ENCODE measurements around the gene ABCC4.

Gene ABCC4

GRCh38 chr13:95258098-95258497 lies 43.2 kb downstream of the ABCC4 start:
- no peak for DNase-seq (ENCODE audit: low read depth)

GRCh38 chr13:95256091-95256490 lies 45.2 kb downstream of the ABCC4 start:
- DNase-seq (ENCODE audit: low read depth) = no peak

DNA sequence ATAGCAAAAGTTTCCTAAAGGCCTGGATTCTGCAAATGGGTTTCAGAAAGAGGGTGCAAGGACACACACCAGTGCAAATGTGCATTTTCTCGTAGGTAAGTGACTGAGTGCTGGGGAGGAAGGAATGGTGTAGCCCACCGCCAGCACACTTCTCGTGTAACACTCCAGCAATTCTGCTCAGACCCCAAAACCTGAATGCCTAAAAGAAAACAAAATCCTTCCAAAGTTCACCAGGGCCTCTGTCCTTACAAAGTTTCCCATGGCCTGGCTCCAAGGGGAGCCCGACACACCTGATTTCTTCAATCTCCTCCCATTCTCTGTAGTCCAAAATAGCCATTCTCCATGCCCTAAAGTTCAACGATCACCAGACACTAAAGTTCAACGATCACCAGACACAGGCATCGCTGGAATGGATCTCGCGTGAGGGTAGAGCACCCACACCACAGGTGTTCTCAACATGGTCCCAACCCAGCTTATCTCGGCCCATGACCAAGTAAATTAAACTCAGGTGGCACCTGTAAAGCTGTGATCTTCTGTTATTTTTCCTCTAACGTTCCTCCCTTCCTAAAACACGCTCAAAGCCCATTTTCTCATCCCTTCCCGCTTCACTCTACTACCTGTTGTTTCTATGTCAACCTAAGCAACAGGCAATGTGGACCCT lies 46.0 kb downstream of the ABCC4 start:
- no peak for DNase-seq (ENCODE audit: low read depth)

GRCh38 chr13:95254339-95254738 lies 46.9 kb downstream of the ABCC4 start:
- DNase-seq (ENCODE audit: low read depth) = no peak

GRCh38 chr13:95253033-95253432 lies 48.2 kb downstream of the ABCC4 start:
- DNase-seq (ENCODE audit: low read depth) = no peak

DNA sequence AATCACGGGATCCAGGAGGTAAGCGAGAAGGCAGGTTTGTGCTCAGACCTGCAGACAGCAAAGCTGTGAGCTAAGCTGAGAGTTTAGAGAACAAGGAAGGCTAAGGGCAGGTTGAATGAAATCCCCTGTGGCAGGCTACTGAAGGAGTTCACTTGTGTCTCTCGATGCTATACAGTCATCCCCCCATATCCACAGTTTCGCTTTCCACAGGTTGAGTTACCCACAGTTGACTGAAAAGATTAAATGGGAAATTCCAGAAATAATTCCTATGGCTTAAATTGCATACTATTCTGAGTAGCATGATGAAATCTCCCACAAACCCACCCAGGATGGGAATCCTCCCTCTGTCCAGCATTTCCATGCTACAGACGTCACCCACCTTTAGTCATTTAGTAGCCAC lies 49.6 kb downstream of the ABCC4 start:
- DNase-seq (ENCODE audit: low read depth) = no peak

GRCh38 chr13:95250961-95251360 lies 50.3 kb downstream of the ABCC4 start:
- DNase-seq (ENCODE audit: low read depth) = no peak

DNA sequence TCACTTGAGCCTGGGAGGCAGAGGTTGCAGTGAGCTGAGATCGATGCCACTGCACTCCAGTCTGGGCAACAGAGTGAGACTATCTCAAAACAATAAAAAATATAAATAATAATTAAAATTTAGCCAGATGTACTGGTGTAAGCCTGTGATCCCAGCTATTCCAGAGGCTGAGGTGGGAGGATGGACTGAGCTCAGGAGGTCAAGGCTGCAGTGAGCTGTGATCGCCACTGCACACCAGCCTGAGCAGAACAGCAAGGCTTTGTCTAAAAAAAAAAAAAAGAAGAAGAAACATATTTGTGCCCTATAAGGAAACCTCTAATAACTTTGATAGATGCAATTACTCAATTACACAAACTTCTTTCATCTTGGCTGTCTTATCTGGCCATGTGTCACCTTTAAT lies 52.3 kb downstream of the ABCC4 start:
- no peak for DNase-seq (ENCODE audit: low read depth)

- no peak for DNase-seq (ENCODE audit: low read depth)
These were observed 53.4 kb downstream of the ABCC4 start for GRCh38 chr13:95247852-95248251.

GRCh38 chr13:95247171-95247570 lies 54.1 kb downstream of the ABCC4 start:
- DNase-seq (ENCODE audit: low read depth) = no peak

DNA sequence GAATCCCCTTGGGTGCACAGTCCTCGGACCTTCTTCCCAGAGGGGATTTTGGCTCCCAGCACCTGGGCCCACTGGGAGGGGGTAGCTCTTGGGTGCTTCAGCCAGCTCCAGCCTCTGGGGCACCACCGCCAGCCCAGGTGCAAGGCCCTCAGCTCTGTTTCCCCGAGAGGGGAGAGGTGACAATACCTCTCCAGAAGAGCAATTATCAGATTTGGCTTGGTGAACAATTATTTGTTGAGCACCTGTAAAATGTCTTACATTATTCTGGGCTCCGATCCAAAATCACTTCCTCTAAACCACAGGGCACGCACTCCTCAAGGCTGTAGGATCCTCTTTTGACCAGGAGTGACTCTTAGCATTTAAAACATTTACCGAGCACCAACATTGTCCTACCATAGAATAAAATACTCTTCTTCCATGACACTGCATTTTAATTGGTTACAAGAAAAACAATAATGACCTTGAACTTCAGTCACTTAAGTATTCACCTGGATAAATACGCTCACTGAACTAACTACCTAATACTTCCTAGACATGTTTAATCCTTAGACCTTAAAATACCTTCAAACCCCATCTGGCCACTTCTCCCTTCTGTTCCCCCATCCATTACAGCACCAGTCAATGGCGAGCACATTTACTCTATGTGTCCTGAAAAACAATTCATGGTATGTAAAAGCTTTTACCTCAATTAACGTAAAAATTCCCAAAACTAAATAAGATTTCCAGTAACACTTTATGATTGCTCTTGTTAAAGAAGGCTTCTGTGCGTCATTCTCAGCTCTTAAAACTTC lies 54.8 kb downstream of the ABCC4 start:
- no peak for DNase-seq (ENCODE audit: low read depth)

GRCh38 chr13:95245071-95245470 lies 56.2 kb downstream of the ABCC4 start:
- DNase-seq (ENCODE audit: low read depth) = no peak

- DNase-seq (ENCODE audit: low read depth) = no peak
These were observed 58.0 kb downstream of the ABCC4 start for GRCh38 chr13:95243207-95243606.

- DNase-seq (ENCODE audit: low read depth) = no peak
These were observed 59.9 kb downstream of the ABCC4 start for GRCh38 chr13:95241321-95241720.

DNA sequence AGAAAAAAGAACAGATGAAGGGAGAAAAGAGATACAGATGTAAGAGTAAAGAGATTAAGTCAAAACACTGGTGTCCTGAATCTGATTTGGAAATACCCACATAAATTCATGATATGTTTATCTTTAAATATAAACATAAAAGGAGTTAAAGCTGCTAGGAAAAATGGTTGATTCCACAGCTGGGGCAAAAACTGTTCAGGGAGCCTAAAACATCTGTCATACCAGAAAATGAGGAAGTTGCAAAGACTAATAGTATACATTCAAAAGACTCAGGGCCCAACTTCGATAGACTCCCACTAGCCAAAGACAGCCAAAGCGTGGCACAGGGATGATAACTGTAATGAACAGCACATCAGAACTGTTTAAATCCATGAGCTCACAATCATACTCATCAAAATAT lies 62.0 kb downstream of the ABCC4 start:
- DNase-seq (ENCODE audit: low read depth) = no peak

DNA sequence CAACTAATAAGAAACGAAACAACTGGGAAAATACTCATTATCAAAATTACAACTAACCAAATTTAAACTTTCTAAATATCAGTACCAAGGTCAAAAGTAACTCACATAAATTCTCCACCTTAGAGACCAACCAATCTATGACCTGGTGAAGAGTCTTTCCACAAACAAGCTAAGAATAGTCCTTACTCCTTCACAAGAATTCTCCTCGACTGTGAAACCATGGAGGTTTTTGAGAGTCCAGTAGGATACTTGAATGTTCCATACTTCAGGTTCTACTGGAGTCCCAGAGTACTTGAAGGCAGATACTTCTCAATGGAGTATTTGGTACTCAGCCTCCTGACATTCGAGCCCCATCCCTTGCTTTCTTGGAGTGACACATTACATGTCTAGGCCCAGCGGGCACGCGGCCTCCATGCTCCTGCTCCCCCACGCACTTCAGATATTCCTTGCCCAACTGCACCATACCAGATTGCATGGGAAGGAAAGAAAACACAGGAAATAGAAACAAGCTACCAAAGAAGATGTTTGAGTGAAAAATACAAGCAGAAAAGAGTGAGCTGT lies 63.9 kb downstream of the ABCC4 start:
- DNase-seq (ENCODE audit: low read depth) = no peak

- no peak for DNase-seq (ENCODE audit: low read depth)
These were observed 64.5 kb downstream of the ABCC4 start for GRCh38 chr13:95236774-95237173.

DNA sequence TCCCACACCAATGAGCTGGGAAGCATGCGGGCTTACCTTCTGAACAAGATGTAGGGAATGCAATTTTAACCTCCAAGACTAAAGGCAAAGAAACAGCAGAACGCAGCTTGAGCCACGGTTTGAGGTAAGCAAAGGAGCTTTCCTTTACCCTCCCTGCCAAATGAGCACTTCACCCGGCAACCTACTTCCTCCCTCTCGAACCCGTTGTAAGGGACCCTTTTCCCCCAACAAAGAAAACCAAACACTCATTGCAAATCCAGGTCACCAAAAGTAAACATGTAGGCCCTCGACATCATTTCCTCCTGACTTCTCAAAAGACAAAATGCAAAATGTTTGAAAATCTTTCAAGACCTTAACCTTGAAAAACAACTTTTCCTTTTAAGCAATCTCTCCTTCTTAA lies 65.3 kb downstream of the ABCC4 start:
- DNase-seq (ENCODE audit: low read depth) = no peak

GRCh38 chr13:95235199-95235756 lies 66.0 kb downstream of the ABCC4 start:
- DNase-seq (ENCODE audit: low read depth) = no peak

- DNase-seq (ENCODE audit: low read depth) = no peak
These were observed 67.0 kb downstream of the ABCC4 start for GRCh38 chr13:95234242-95234641.

DNA sequence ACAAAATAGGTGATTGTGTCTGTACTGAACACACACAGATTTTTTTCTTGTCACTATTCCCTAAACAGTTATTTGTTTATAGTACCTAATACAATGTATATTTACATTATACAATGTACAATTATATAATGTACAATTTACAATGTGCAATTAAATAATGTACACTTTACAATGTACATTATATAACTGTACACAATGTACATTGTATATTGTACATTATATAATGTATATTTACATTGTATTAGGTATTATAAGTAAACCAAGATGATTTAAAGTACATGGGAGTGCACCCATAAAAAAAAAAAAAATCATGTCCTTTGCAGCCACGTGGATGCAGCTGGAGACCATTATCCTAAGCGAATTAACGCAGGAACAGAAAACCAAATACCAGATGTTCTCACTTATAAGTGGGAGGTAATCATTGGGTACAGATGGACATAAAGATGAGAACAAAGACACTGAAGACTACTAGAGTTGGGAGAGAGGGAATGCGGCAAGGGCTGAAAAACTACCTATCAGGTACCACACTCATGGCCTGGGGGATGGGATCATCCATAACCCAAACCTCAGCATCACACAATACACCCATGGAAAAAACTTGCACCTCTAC lies 68.1 kb downstream of the ABCC4 start:
- DNase-seq (ENCODE audit: low read depth) = no peak

DNA sequence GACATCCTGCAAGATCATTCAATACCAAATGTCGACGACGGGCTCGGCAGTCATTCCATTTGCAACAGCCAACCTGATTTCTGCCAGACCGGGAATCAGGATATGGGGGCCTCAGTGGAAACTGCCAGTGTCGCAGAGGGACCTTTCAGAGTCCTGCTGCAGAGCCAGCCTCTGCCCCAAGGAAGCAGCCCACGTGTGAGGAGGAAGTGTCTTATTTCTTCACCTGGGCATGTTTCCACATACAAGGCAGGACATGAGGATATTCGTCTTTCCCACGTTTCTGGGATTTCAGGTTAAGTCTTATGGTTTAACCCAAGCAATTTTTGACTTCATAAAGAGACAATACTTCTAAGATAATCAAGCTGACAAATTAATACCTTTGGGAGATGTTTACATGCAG lies 69.9 kb downstream of the ABCC4 start:
- DNase-seq (ENCODE audit: low read depth) = no peak

DNA sequence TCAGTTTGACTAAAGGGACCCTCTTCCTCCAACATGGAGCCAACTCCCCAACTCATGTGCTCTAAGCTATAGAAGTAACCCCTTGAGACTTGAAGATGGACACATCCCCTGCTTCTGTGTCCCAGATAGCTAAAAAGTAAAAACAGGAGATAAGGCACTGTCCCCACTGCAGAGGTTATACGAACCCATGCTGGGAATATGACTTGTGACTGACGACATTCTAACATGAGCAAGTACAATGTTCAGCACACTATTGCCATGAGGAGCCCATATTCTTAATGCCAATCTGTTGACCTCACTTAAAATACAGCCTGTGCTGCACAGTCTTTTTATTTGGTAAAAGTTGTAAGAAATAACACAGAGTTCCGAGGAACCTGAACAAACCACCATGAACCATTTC lies 71.4 kb downstream of the ABCC4 start:
- DNase-seq (ENCODE audit: low read depth) = no peak

Measured in stimulated activated CD8-positive, alpha-beta memory T cell treated with anti-CD3 and anti-CD28 coated beads, Interleukin-15, amount 100 ng/mL, for 24 hours (primary cell).